ENCODE measurements around the gene PDZD8.

The PDZD8 gene

GRCh38 chr10:117350909-117351308 is 24.3 kb downstream of the PDZD8 start:
- H3K4me3 ChIP-seq (ENCODE audit: low read depth, low read length): no peak overlapping the region
- no peak for TF ChIP-seq CTCF (IDR thresholded peaks at IDR 0.05; ENCODE audit: low read depth, low read length)

GRCh38 chr10:117348236-117348635 is 27.0 kb downstream of the PDZD8 start:
- H3K4me3 ChIP-seq (ENCODE audit: low read depth, low read length): no peak overlapping the region
- no peak for TF ChIP-seq CTCF (IDR thresholded peaks at IDR 0.05; ENCODE audit: low read depth, low read length)

- no peak overlapping the region for H3K4me3 ChIP-seq (ENCODE audit: low read depth, low read length)
- TF ChIP-seq CTCF (IDR thresholded peaks at IDR 0.05; ENCODE audit: low read depth, low read length): no peak
Measured at GRCh38 chr10:117346574-117346973, 28.7 kb downstream of the PDZD8 start.

- TF ChIP-seq CTCF (IDR thresholded peaks at IDR 0.05; ENCODE audit: low read depth, low read length): no peak
- no peak overlapping the region for H3K4me3 ChIP-seq (ENCODE audit: low read depth, low read length)
Measured at GRCh38 chr10:117345143-117345542, 30.1 kb downstream of the PDZD8 start.

GRCh38 chr10:117342641-117343040 is 32.6 kb downstream of the PDZD8 start:
- no peak overlapping the region for H3K4me3 ChIP-seq (ENCODE audit: low read depth, low read length)
- no peak for TF ChIP-seq CTCF (IDR thresholded peaks at IDR 0.05; ENCODE audit: low read depth, low read length)

- no peak for TF ChIP-seq CTCF (IDR thresholded peaks at IDR 0.05; ENCODE audit: low read depth, low read length)
- no peak overlapping the region for H3K4me3 ChIP-seq (ENCODE audit: low read depth, low read length)
Measured at GRCh38 chr10:117341061-117341460, 34.2 kb downstream of the PDZD8 start.

- H3K4me3 ChIP-seq (ENCODE audit: low read depth, low read length): no peak overlapping the region
- TF ChIP-seq CTCF (IDR thresholded peaks at IDR 0.05; ENCODE audit: low read depth, low read length): no peak
Measured at GRCh38 chr10:117339979-117340378, 35.3 kb downstream of the PDZD8 start.
